B cell (primary cell): ENCODE data around the gene MIPEP. TPM values are rescaled to one million over a fixed set of nuclear protein-coding genes. Genes with fewer than 3 reads are reported as not detected.

Experiments used
- ATAC-seq: fragments of 200-7000 bp; cut with Tn5 transposase; one replicate; pipeline ENCODE4 v1.10.0; 2021; ENCODE audit warnings: low read depth, mild to moderate bottlenecking, moderate number of reproducible peaks, moderate library complexity
- CTCF ChIA-PET: fragments of 350-600 bp; sonication (Branson Sonifier 250); formaldehyde crosslinking; loops from one replicate; lab custom pipeline; 2021; ENCODE audit warnings: antibody characterized with exemption, inconsistent platforms; lab: Charles Lee
- POLR2A ChIA-PET: fragments of 350-600 bp; sonication (Branson Sonifier 250); formaldehyde crosslinking; loops from one replicate; lab custom pipeline; 2021; ENCODE audit warnings: antibody characterized with exemption; lab: Charles Lee
- DNase-seq: peaks from one replicate; pipeline ENCODE4 v3.0.0; 2013
- H2AFZ ChIP-seq: 2 replicates; pipeline ENCODE4 v1.6.1; 2012; ENCODE audit warnings: mild to moderate bottlenecking, low read depth, low read length; ENCODE audit not compliant: insufficient read depth, poor library complexity, severe bottlenecking
- H3K27ac ChIP-seq, 2 donors: 1 replicate in 1 of 2; 2 replicates in 1 of 2; pipeline ENCODE4 v1.5.1; 2012 to 2013; ENCODE audit warnings: low read length in 2 of 2, mild to moderate bottlenecking in 2 of 2, moderate library complexity in 1 of 2
- H3K27me3 ChIP-seq, 4 experiments: fragments of 200-600 bp in 1 of 4; sonication (generic) in 1 of 4; replicated peaks in 1 of 4; 1 replicate in 2 of 4; 2 replicates in 2 of 4; pipeline versions ENCODE4 v1.6.1 to v1.7.0; 2013 to 2016; ENCODE audit warnings: low read length in 3 of 4, mild to moderate bottlenecking in 2 of 4, mixed read lengths in 1 of 4, moderate library complexity in 1 of 4; ENCODE audit not compliant: insufficient read depth in 4 of 4, control insufficient read depth in 3 of 4; ENCODE audit errors: control extremely low read depth in 1 of 4
- H3K36me3 ChIP-seq, 2 experiments: replicated peaks in 1 of 2; 1 replicate in 1 of 2; 2 replicates in 1 of 2; pipeline versions ENCODE4 v1.6.1 to v1.7.1; 2013; ENCODE audit warnings: low read length in 1 of 2; ENCODE audit not compliant: insufficient read depth in 2 of 2, control insufficient read depth in 1 of 2; ENCODE audit errors: control extremely low read depth in 1 of 2, extremely low read depth in 1 of 2
- H3K4me1 ChIP-seq, 2 donors: fragments of 200-600 bp in 1 of 2; sonication (generic) in 1 of 2; 1 replicate in 1 of 2; 2 replicates in 1 of 2; pipeline versions ENCODE4 v1.5.1 to v1.6.1; 2013 to 2017; ENCODE audit warnings: low read length in 2 of 2; ENCODE audit not compliant: control insufficient read depth in 2 of 2, insufficient read depth in 2 of 2
- H3K4me2 ChIP-seq: replicated peaks from 2 replicates; pipeline ENCODE3; 2012; ENCODE audit warnings: mild to moderate bottlenecking, low read depth, low read length; ENCODE audit not compliant: poor library complexity, severe bottlenecking
- H3K4me3 ChIP-seq, 5 experiments: fragments of 200-600 bp in 1 of 5; sonication (generic) in 1 of 5; 1 replicate in 3 of 5; 2 replicates in 2 of 5; pipeline versions ENCODE4 v1.5.1 to v1.7.0; 2011 to 2016; ENCODE audit warnings: low read length in 4 of 5, mild to moderate bottlenecking in 4 of 5, low read depth in 2 of 5, control low read depth in 1 of 5, moderate library complexity in 1 of 5; ENCODE audit not compliant: insufficient read depth in 1 of 5; ENCODE audit errors: control extremely low read depth in 1 of 5, extremely low read depth in 1 of 5
- H3K79me2 ChIP-seq: fragments of 200-600 bp; sonication (generic); one replicate; pipeline ENCODE4 v1.6.0; 2016; ENCODE audit warnings: low read length; ENCODE audit not compliant: control insufficient read depth, insufficient read depth
- H3K9ac ChIP-seq: fragments of 200-600 bp; sonication (generic); 2 replicates; pipeline ENCODE4 v1.6.1; 2017; ENCODE audit warnings: mild to moderate bottlenecking, low read length, moderate library complexity
- H3K9me3 ChIP-seq, 3 donors: one replicate each; pipeline versions ENCODE4 v1.6.1 to v1.7.1; 2013; ENCODE audit warnings: low read length in 2 of 3; ENCODE audit not compliant: control insufficient read depth in 2 of 3, insufficient read depth in 1 of 3; ENCODE audit errors: control extremely low read depth in 1 of 3
- H4K20me1 ChIP-seq: 2 replicates; pipeline ENCODE4 v1.6.0; 2012; ENCODE audit warnings: mild to moderate bottlenecking, low read length; ENCODE audit not compliant: insufficient read depth, control insufficient read depth, poor library complexity, severe bottlenecking
- H3K27ac Mint-ChIP-seq: one replicate; pipeline ENCODE4 v1.8.0; 2021; ENCODE audit warnings: mixed read lengths
- H3K27me3 Mint-ChIP-seq: one replicate; pipeline ENCODE4 v1.8.0; 2021; ENCODE audit warnings: mixed read lengths
- H3K4me1 Mint-ChIP-seq: one replicate; pipeline ENCODE4 v1.8.0; 2021; ENCODE audit warnings: mixed read lengths
- H3K4me3 Mint-ChIP-seq: one replicate; pipeline ENCODE4 v1.8.0; 2021; ENCODE audit warnings: mixed read lengths
- H3K9me3 Mint-ChIP-seq: one replicate; pipeline ENCODE4 v1.8.0; 2022; ENCODE audit warnings: mixed read lengths; ENCODE audit not compliant: insufficient read depth
- CTCF ChIP-seq: fragments of 200-600 bp; IDR thresholded peaks from one replicate; pipeline ENCODE4 v1.8.0; 2022; ENCODE audit warnings: antibody characterized with exemption, mild to moderate bottlenecking
- EZH2 ChIP-seq: IDR thresholded peaks from 2 replicates; pipeline ENCODE4 v1.6.1; 2012; ENCODE audit warnings: borderline replicate concordance, low read depth, mild to moderate bottlenecking, moderate library complexity, low read length; ENCODE audit not compliant: insufficient read depth, poor library complexity, severe bottlenecking
- WGBS: methylation state at CpG from one replicate; pipeline ENCODE4 v1.1.5; 2013; ENCODE audit warnings: missing lambda C conversion rate; ENCODE audit not compliant: insufficient coverage; 5-methylcytosine and 5-hydroxymethylcytosine counted together
- intact Hi-C: fragments of 100-400 bp; cut with micrococcal nuclease; formaldehyde crosslinking; loops from one replicate; pipeline ENCODE4 v1.10.0; 2022
- polyA plus RNA-seq: library from polyadenylated mRNA; depleted of rRNA; stranded (reverse); fragments of >200 nt; gene quantifications from 2 replicates; pipeline ENCODE4 v1.2.3, GENCODE V29; 2012
- total RNA-seq, 2 donors: library from RNA; stranded (reverse); fragments of 120-200 nt in 1 of 2; gene quantifications; 1 replicate in 1 of 2; 2 replicates in 1 of 2; pipeline versions ENCODE4 v1.2.3 to v1.2.4, GENCODE V29; 2013 to 2022

The MIPEP gene
- total and polyA plus RNA-seq, 2 donors (not counting 1 experiment from before 2014, with no cell fraction given) = 6.2 to 16.9 TPM

- Histone ChIP-seq H3K4me1 (no peaks in the 10 kb centered on the region), H3K27me3 (no peaks in the 10 kb centered on the region), H3K27ac (no peak overlapping the region), H3K36me3 (no peaks in the 10 kb centered on the region), H3K79me2 (no peaks in the 10 kb centered on the region), H3K9me3 (no peaks in the 10 kb centered on the region), H3K9ac (no peak overlapping the region), H3K4me3 (no peak overlapping the region), H4K20me1 (no peaks in the 10 kb centered on the region), H3K4me2 (no peak overlapping the region), H2AFZ (no peak overlapping the region)
- Mint-ChIP-seq H3K9me3 (no peaks in the 10 kb centered on the region), H3K27ac (no peak overlapping the region), H3K4me3 (no peak overlapping the region), H3K27me3 (no peaks in the 10 kb centered on the region), H3K4me1 (no peaks in the 10 kb centered on the region)
- ChIA-PET POLR2A (no interaction called here), CTCF (interaction anchor here (1.7 kb wide), 1 partner anchor 9 kb away, joined by 3 read pairs; no protein-coding TSS in a partner anchor)
- ATAC-seq = no peak
- no peak for DNase-seq
- intact Hi-C loops = no loop called here
- peak; percentile 42 for TF ChIP-seq CTCF
- no peak for TF ChIP-seq EZH2
- WGBS = no CpG with 5 or more reads among the region's 4 CpGs
Measured at GRCh38 chr13:23741879-23742510, 147.2 kb downstream of the MIPEP start.

GRCh38 chr13:23740002-23740401 is 149.2 kb downstream of the MIPEP start:
- Histone ChIP-seq H3K27me3 (no peaks in the 10 kb centered on the region), H2AFZ (no peak overlapping the region), H3K27ac (no peak overlapping the region), H3K4me1 (no peaks in the 10 kb centered on the region), H3K4me2 (no peak overlapping the region), H3K79me2 (no peaks in the 10 kb centered on the region), H3K4me3 (no peak overlapping the region), H4K20me1 (no peaks in the 10 kb centered on the region), H3K9me3 (no peaks in the 10 kb centered on the region), H3K36me3 (no peaks in the 10 kb centered on the region), H3K9ac (no peak overlapping the region)
- DNase-seq (no peak), ATAC-seq (no peak)
- Mint-ChIP-seq H3K27me3 (no peaks in the 10 kb centered on the region), H3K9me3 (no peaks in the 10 kb centered on the region), H3K4me3 (no peak overlapping the region), H3K4me1 (no peaks in the 10 kb centered on the region), H3K27ac (no peak overlapping the region)
- TF ChIP-seq EZH2 = no peak
- TF ChIP-seq CTCF = no peak
- 86% methylated on average over 3 of the region's 4 CpGs for WGBS
- intact Hi-C loops = no loop called here
- ChIA-PET POLR2A (no interaction called here), CTCF (interaction anchor here (0.7 to 1.3 kb wide), 3 partner anchors 17 to 104 kb away, joined by 3 read pairs; no protein-coding TSS in a partner anchor)
